NCI-H2029 treated with DMSO at 0.1 percent for 48 hours (cell line): ENCODE measurements around the gene SLC35B2.

Experiments used
- DNase-seq: peaks from one replicate; lab custom pipeline; 2025; lab: John Stamatoyannopoulos, UW

SLC35B2 gene

DNA sequence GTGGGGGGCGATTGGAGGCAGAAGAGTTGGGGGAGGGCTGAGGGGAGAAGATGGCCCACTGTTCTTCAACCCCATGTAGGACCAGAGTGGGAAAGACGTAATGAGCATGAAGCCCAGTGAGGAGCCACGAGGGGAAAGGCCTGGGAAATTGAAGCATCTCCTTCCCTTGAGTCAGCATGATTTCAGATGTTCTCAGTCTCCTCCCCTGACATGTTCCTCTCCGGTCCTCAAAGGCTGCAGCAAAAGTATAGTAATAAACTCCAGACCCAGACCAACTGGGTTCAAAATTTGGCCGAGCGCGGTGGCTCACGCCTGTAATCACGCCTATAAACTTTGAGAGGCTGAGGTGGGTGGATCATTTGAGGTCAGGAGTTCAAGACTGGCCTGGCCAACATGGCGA is 9.9 kb upstream of the SLC35B2 start:
- no peak for DNase-seq

DNA sequence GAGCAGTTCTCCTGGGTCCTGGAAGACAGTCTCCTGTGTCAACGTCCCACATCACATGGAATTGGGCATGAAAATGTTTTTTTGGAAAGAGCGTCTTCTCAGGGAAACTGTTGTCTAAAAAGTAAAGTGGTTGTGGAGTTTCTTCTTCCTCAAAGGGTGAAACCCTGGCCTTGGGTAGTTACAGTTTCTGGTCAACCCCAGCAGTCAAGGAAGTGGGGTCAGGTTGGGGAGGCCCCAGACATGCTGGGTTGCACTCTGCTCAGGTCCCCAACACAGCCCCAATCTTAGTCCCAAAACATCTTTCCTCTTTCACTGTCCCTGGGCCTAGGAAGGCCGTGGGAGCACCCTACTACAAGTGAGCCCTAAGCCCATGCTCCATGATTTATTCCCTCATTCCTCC is 9.0 kb upstream of the SLC35B2 start:
- no peak for DNase-seq

DNA sequence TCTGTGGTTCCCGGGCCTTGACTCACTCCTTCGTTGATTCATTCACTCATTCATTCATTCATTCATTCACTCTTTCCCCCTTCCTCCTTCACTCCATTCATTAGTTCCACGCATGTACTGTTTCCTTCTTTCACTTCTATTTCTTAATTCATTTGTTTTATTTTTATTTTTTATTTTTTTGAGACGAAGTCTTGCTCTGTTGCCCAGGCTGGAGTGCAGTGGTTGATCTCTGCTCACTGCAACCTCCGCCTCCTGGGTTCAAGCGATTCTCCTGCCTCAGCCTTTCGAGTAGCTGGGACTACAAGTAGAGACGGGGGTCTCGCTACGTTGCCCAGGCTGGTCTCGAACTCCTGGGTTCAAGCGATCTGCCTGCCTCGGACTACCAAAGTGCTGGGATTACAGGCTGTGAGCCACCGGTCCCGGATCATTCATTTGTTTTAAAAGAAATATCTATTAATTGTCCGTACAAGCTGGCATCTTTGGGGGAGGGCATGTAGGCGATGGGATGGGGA is 8.4 kb upstream of the SLC35B2 start:
- DNase-seq, result no peak

DNA sequence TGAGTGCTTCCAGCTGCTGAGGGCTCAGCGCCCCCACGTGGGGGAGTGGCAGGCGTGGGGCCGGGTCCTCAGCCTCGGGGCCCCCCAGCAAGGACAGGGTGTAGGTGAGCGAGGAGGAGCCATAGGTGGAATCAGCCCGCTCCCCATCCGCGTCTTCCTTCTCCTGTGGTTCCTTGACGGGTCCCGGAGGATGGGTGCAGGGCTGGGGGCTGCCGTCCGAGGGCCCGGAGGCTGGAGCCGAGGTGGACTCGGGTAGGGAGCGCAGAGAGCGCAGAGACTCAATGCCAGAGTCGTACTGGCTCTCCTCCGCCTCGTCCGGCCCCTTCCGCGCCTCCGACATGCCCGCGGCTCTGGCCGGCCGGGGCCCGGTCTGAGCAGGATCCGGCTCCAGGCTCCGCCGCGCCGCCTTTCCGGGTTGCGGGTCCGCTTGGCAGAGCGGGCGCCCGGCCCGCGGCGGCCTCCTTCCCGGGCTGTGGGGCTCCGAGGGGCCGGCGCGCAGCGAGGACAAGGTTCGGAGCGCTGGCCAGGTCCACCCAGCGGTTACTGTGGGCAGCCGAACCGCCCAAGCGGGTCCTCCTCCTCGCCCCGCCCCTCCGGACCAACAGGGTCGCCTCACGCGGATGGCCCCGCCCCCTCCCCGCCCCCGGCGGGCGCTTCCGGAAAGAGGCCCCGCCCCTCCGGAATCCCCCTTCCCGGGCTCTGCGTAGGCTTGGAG is 7.8 kb upstream of the SLC35B2 start, which contains the start of gene NFKBIE:
Gene NFKBIE, minus strand, starts transcription at position 545 of the 715 bp plus-strand sequence. Its CDS starts 205 bp downstream, at position 340.
- peak; percentile 29 for DNase-seq

DNA sequence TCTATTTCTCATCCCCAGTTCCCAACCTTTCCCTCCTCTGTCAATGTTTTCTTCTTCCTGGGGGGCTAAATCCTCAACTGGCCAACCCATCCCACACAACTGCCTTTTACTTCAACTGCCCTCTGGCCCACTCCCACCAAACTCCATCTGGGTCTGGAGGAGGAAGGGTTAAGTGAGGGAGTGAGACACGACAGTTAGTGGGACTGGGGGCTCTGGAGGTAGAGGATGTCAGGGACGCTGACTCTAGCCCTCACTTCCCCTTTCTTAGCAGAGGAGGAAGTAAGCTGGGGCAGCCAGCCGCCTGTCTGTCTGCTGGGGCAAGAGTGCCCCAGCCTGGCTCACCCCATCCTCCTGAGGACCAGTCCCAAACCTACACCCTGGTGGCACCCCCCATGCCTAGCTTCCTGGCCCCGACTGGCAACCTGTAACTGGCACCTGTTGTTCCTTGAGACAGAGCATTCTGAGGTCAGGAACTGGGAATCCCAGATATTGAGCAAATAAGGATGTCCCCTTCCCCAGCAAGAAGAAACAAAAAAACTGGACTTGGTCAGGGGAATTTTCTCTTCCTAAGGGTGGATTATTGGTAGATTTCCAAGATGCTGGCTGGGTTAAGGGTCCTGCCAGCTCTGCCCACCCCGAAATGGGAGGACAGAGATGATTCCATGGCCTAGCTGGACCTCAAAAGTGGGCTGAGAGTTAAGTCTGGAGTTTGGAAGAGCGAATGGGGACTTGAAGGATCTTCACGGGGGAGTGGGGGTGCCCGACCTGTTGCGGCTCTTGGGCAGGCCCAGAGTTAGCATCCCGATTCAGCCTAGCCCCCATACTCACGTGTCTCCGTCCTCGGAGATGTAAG is 7.1 kb upstream of the SLC35B2 start:
- no peak for DNase-seq

DNA sequence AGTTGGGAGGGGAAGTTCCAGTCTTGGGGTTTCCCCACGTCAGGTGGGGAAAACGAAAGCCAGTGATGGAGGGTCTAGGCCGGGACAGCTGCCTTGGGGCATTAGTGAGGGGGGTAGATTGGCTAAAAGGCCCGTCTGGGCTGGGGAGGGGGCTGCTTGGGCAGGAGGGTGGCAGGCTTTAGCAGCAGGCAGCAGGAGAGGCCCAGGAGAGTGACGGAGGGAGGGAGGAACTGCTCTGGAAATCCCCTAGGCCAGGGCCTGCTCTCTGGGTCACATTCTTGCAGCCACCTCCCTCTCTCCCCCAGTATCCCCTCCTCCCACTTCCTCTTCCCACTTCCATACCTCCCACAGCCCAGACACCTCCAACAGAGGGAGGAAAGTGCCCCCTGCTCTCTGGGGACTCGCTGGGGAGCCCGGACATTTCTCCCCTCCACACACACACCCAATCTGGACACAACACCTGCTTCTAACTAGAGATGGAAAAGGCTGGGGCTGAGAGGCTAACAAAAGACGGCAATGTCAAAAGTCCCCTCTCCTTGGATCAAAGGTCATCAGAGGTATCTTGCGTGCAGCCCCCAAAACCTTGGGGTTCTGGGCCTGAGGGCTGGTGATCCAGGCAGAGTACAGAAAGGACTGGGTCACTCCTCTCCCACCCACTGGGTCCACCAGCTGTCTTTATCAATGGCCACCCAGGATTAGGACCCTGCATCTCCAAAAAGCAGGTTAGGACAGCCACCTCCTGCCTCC is 6.2 kb upstream of the SLC35B2 start:
- DNase-seq, result no peak

DNA sequence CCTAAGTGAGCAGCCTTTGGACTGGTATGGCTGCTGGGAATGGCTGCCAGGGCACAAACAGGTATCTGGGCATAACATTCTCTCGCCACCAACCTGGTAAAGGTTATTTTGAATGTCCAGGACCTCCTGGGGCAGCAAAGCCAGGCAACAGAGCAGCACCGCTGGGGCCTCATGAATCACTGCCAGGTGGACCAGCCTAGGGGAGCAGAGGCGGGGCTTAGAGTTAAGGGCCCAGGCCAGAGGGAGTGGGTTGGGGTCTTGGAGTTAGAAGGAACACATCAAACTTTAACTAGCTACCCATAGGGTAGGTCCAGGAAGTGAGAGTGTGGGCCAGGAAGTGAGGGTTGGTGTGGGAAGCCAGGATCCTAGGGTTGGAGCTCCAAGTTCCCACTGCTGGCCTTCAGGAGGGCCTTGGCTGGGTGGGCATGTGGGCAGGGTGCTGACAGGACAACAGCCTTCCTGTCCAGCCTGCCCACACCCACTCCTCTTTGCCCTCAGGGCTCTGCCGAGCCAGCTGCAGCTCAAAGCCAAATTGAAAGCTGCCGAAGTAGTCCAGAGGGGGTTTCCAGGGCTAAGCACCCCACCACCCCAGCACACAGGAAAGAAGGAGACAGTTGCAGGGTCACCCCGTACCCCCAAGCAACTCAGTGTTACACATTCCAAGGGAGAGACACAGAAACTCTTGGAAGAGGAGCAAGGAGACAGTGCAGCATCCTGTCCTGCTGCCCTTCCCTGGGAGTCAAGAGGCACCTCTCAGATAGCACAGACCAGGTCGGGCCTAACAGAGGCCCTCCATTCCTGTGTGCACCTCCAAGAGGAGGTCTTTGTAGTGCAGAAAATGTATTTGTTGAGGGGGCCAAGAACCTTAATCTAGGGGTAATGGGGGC is 5.4 kb upstream of the SLC35B2 start:
- DNase-seq, result no peak

DNA sequence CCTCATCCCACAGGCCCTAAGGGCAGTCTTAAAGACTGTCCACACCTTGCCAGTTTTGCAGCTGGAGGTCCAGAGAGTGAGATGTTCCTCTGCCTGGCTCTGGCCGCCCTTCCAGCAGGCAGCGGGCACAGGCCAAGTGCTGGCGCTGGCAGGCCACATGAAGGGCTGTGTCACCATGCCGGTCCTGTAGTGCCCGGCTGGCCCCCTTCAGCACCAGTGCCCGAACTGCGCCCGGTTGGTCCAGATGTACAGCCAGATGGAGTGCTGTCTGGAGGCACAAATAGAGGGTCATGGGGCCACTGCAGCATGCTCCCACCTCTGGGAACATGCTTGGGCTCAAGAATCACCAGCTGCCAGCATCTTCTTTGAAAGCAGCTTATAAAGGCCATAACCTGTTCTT is 4.3 kb upstream of the SLC35B2 start:
- DNase-seq, result no peak

DNA sequence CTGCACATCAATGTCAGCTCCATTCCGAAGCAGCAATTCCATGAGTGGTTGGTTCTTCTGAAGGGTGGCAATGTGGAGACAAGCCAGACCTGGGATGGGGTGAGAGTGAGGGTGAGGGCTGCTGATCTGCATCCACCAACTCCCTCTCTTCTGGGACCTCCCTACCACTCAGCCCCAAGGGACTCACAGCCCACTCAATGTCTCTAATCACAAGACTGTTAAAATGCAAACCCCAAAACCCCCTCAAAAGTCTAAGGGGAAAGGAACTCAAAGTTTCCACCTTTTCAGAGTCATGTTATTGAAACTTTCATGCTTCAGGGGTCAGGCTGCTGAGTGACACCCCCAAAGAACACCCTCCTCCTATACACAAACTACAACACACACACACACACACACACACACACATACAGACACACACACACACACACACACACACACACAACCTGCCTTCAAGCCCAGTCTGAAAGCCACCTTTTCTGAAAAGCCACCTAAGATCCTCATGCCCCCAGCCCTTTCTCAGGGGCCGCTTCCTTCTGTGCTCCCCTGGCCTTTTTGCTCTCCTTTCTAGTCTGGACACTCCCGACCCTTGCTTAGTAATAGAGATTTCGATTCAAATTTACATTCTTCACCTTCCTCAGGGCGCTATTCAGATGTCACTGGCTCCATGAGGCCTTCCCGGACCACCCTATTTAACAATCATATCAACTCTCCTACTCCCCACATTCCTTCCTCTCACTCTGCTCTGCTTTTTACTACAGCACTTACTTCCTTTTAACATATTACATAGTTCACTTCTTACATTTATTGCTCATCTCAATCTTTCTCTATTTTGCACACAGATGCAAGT is 3.3 kb upstream of the SLC35B2 start:
- DNase-seq, result no peak

DNA sequence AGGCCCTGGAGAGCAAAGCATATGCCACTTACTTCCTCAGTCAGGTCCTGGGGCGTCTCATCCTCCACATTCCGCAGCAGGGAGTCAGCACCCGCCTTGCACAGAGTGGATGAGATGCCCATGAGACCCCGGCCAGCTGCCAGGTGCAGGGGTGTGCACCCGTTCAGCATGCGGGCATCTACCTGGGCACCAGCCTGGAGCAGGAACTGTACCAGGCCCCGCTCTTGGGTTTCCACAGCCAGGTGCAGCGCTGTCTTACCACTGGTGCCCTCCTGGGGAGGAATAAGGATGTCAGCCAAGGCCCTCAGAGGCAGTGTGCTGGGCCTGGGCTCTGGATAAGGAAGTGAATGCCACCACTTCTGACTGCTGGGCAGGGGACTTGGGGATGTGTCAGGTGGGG is 2.7 kb upstream of the SLC35B2 start:
- DNase-seq, result no peak

DNA sequence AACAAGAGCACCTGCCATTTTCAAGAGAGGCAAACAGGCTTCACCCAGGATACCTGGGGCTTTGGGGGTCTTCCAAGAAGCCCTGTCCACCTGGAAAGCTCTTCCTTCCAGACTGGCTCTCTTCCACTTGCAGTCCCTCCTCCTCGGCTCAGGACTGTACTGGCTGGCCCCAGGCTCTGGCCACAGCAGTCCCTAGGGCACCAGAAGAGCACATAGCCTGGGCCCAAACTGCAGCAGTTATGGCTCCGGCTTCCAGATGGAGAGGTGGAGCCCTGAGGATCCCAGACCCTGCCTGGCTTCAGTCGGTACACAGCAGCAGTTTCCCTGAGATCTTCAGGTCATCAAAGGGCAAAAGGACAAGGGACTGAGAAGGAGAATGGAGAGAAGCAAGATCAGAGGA is 1.6 kb upstream of the SLC35B2 start:
- no peak for DNase-seq

DNA sequence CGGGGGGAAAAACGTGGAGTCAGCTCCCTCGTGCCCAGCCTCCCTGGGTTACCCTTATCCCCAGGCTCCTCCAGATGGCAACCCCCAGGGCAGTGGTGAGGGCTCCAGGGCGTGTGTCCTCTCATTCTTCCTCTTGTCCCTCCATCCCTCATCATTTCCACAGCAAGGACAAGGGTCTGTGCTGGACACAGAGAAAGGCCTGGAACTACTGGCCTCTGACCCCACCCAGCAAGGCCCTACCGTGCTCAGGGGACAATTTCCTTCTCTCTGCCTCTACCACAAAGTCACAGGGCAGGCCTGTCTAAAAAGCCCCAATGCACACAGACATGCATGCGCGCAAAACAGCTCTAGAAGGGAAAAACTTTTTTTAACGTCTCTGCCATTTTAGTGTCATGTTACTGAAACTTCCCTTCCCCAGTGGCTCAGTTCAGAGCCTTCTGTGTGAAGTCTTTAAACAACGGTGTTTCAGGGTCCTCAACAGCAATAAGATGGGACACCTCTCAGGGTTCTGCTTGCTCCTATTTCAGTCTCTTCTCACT is 1.1 kb upstream of the SLC35B2 start:
- DNase-seq, result no peak

DNA sequence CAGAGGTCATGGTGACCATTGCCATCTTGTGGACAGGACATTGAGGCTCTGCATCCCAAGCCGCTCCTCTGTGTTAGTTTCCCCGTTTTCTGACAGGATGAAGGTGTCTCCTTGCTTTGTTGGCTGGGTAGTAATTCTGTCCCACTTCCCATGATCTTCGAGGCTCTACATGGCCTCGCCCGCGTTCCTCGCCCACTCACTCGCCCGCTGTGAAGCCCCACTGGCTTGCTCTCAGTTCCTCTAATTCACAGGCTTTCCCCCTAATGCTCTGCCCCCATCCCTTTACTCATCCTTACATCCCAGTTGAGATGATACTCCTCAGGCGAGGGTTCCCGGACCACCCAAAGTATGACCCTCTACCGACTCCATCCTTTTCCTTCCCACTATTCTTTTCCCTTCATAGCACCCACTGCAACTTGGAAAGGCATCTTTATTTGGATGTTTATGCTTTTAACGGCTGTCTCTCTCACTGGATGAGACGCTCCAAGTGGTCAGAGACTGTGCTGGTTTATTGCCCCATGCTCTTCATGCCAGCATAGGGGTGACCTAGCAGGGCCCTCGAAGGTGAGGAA is 511 bp upstream of the SLC35B2 start:
- no peak for DNase-seq

DNA sequence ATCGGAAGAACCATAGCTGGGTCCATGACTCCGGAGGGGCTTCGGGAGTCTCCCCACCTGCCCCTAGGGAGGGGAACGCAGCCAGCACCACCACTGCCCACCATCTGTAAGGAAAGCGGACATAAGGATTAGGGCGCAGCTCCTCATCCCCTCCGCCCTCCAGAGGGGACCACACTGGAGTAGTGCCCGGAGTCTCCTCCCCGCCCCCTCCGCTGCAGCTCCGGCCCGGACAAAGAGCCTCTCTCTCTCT is 628 bp downstream of the SLC35B2 start:
- DNase-seq, result no peak

DNA sequence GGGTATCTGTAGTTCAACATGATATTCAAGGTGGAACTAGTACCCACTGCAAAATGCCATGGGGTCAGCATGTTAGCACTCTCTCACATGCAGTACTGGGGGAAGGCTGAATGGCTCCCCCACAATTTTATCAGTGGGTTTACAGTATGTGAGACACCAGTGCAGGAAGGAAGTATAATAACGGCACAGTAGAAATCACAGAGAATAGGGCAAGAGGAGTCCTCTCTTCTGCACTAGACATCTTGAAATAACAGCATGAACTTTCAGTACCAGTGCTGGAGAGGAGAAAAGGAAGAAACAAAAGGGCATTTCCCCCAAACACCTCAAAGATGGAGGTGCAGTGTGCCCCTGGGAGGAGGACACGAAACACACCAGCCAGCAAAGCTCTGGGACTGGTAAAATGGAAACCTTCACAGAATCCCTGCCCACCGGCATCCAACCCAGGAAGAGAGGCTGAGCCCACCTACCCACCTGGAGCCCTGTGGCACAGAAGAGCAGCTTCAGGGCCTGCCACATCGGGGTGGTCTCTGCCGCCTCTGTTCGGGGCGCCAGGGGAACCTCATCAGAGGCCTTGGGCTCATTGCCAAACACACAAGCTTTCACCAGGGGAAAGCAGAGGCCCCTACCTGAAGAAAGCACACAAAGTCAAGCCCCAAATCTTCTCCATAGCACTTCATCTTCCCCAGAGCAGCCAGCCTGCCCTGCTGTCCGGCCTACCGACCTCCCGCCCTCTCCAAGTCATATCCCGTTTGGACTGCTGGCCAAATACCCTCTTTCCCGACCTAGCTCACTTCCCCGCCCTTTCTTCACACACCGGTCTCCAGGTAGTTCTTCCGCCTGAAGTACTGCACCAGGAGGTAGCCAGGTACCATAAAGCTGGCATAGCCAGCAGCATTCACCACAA is 1.2 kb downstream of the SLC35B2 start:
- no peak for DNase-seq

DNA sequence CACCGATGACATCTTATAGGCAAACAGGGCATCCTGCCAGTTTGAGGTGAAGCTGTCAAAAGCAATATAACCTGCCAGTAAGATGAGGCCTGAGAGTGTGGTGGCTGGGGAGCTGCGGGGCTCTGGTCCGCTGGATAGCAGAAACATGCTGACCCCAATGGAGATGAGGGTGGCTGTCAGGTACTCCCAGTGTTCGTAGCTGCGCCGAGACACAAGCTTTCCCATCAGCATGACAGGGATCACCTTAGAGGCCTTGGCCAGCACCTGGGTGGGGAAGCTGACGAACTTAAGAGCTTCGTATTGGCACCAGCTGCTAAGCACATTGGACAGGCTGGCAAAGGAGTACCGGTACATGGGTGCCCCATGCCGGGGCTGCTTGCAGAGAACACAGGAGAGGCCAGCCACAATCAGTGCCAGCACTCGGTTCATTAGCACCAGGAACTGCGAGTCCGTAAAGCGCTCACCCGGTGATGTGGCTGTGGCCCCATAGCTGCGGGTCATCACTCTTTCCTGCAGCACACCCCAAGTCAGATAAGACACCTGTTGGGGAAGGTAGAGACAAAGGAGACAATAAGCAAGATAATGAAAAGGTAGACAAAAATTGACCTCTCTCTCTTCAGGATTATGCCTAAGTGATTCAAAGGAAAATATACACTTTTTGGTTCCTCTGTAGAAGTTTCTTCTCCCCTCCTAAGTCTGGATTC is 2.1 kb downstream of the SLC35B2 start:
- no peak for DNase-seq

DNA sequence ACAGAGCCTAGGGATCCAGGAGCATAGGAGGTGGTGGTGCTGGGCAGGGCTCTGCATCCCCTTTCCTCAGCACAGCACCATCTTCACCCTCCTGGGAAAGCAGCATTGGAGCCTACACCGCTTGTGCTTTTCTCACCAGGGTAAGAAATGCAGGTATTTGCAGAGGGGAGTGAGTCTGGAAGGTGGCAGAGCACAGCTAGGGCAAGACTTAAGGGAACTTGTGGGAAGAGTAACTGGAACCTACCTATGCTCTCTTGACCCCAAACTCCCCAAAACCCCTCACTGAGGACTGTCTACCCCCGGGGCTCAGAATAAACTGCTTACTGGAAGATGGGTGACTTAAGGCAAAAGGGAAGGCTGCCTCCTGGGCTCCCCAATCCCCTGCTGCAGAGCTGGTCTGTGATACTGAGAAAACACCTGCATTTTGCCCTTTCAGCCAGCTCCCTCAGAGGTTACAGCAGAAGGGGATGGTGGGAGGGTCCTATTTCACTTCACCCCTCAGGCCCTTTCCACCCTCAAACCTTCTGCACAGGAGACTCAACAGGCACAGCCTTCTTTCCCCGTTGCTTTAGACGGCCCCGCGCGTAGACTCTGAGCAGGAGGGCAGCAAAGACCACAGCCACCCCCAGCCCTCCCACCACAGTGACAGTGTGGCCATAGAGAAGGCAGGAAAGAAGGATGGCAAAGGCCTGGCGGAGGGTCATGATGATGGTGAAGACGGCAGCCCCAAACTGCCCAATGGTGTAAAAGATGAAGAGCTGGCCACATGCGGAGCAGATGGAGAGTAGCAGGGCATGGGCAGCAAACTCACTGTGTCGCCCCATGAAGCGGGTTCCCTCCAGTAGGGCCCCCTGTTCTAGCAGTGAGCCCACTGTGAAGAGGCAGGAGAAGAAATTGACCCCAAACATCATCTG is 2.9 kb downstream of the SLC35B2 start:
- no peak for DNase-seq
